Midbrain (tissue), 1 donor: Measurements from ENCODE around the gene DIS3.
"Not testable (repeated sequence)": the region's sequence is repeated elsewhere in the genome, so short reads cannot be mapped to it uniquely, and the experiment has no call there.

Experiments
- DNase-seq: peaks from one replicate; lab custom pipeline; 2025; lab: John Stamatoyannopoulos, UW

DIS3 gene

DNA sequence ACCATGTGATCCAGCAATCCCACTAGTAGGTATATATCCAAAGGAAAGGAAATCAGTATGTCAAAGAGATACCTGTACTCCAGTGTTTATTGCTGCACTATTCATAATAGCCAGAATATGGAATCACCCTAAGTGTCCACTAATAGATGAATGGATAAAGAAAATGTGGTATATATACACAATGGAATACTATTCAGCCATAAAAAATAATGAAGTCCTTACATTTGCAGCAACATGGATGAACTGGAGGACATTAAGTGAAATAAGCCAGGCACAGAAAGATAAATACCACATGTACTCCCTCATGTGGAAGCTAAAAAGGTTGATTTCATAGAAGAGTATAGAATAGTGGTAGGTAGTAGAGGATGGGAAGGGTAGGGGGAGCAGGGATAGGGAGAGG is 30.5 kb downstream of the DIS3 start:
- no peak for DNase-seq

DNA sequence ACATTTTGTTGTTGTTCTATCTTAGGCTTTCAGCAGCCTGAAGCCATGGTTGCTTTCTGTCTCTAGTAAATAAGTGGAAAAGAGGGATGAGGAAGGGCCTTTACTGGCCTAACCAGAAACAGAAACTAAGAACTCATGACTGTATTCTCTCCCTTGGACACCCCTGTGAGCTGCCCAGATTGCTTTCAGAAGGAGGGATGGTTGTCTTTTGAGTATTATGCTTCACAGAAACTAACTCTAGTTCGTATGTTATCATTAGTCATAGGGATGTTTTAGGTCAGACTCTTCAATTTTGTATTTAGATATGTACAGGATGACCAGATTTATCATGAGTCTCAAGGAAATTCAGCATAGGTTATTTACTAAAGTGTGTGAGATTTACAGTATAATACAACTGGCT is 36.4 kb downstream of the DIS3 start:
- DNase-seq = no peak

DNA sequence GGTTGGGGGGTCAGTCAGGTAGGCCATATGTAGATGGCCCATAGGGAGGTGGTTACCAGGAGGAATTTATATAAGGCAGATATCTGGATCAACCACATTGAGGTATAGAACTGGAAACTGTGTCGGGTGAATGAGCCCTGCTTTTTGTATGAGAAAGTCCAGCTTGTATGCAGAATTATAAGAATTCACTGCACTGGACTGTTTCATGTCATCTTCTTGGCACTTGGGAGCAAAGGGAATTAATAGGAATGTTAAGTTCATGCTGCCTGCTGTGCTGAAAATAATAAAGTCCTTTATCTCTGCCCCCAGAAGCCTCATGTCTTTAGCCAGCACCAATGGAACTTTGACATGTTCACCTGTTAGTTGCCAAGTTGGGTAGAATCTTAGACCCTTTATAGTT is 41.7 kb downstream of the DIS3 start:
- no peak for DNase-seq

DNA sequence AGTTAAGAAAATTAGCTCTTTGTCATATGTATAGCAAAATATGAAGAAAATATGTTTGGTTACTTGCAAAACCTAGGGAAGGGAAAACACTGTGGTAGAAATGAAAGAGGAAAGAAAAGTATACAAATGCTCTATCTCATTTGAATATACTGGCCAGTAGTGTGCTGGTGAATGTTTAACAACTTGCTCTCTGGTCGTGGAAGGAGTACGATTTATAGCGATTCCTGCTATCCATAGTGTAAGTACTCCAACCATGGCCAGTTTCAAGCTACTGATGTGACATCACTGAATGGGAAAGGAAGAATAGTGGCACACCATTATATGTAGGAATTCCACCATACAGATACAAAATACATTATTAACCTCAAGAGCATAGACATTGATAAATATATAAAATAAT is 44.7 kb downstream of the DIS3 start:
- no peak for DNase-seq

DNA sequence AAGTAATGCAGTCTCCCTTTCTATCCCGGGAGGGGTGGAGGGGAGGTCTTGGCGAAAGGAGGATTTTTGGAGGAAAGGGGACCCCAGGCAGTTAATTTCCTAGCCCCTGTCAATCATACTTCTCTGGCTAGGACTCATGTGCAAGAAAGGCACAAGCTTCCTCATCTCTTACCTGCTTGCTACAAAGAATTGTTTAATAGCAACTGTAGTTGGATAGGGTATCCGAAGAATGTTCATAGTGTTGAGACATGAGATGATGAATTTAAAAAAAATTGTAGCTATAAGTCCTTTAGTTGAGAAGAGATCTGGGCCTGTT is 53.5 kb downstream of the DIS3 start:
- DNase-seq = no peak

DNA sequence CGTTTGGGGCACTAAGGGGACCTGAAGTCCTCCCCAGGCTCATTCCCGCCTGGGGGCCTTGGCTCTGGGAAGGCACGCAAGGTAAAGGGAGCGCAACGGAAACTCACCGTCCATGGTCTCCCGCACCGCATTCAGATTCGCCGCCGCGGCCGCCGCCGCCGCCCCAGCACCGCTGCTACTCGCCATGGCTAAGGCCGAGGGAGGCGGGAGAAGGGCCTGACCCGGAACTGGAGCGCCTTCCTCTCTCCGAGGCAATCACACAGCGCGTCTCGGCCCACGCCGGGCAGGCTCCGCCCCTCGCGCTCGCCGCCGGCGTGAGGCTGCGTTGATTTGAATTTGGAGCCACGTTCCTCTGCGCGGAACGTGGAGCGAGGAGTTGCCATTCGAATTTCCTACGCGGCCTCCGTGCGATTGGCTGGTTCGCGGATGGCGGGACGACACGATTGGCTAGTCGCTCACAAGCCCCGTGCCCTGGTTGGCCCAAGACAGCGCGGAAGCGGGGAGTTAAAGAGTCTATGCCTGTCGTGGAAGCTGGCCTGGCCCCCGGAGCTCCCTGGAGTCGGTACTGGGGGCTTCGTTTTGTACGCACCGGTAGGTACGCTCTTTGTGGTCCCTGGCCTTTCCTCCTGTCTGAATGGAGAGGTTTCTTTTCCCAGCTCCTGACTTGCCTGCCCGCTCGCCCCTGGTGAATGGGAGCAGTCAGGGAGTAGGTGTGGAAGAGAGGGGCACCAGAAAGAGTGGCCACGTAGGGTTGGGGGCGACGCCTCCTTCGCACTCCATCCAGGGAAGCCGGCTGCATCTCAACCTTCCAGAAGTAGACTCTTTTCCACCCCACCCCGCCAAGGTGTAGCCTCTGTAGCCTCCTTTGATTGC is 54.0 kb downstream of the DIS3 start, which contains the start of the genes BORA and MZT1:
Gene BORA, plus strand, starts transcription at position 507 of the 873 bp plus-strand sequence. CDS start 1,018 bp downstream, outside the sequence.
Gene MZT1, minus strand, starts transcription at position 213 of the 873 bp plus-strand sequence. Its CDS starts 27 bp downstream, at position 186.
- DNase-seq = peak; percentile 91

DNA sequence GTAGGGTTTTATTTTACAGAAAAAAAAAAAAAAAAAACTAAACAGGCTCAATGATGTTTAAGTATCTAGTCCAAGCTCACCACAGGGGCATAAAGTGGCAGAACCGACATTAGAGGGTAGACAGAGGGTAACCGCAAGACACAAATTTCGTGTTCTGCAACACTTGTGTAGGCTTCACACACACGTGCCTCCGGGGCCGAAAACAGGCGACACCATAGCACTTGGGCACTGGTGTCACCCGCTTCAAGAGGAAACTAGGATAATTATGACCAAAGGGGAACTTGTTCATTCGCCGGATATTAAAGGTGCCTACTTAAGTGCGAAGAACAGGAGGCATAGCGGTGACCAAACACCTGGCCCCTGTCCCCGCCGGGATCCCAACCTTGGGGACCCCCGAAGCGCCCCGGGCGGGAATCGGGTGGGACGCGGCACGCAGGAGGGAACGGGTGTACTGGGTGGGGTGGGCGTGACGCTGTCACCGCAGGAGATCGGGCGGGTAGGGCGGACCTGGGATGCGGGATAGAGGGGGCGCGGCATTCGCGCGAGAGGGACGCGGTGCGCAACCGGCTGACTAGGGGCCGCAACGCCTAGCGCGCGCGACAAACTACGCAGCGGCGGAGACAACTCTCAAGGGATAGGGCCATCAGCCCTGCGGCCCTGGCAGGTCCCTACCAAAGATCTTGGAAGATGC is 54.8 kb downstream of the DIS3 start:
- DNase-seq = no peak

DNA sequence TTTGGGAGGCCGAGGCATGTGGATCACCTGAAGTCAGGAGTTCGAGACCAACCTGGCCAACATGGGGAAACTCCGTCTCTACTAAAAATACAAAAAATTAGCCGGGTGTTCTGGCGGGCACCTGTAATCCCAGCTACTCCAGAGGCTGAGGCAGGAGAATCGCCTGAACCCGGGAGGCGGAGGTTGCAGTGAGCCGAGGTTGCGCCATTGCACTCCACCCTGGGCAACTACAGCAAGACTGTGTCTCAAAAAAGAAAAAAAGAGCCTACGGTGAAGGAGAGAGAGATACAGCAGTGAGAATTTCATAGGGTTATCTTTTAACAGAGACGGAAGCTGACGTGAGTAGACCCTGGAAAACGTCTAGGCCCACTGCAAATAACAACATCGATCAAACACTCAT is 55.5 kb downstream of the DIS3 start:
- not testable (repeated sequence) for DNase-seq

DNA sequence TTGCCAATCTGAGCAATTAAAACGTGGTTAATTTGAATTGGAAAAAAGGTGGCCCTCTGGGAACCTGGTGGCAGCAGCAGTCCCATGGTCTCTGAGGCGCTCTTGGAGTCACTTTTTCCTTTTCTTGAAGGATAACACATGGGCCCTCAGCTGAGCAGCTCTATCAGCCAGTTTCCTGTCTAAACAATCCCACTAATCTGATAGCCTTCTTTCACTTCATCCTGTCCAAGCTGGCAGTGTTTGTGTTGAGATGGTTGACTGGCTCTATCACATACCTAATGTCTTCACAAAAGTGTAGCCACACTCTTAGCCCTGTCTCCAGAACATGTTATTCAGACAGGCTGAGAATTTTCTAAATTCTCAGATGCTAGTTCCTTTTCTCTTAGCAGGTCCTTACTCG is 64.9 kb downstream of the DIS3 start:
- no peak for DNase-seq
